ENCODE results near the gene THBD. TPM values are rescaled to one million over a fixed set of nuclear protein-coding genes. Genes with fewer than 3 reads are reported as not detected.

The THBD gene
- total RNA-seq, 4 donors from 2014 or later: 48.1 to 60.3 (median 56.9) TPM

DNA sequence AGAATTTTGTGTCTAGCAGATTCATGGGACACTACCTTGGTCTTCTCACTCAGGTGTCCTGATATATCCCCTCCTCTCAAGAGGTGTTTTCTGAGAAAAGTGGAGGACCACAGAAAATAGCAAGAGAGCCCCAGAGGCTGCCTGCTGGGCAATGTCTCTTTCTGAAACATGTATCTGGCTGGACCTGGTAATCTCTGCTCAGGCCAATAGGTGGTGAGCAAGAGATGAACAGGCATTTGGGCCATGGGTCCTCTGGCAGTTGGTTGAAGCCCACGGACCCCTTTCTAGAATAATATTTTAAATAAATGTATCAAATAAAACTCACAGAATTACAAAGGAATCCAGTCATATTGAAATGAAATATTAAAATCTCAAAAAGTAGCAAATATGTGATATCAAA is 8.8 kb upstream of the THBD start:
- no peak for DNase-seq (ENCODE audit: low spot score in 2 of 2)
- 64 to 75% methylated on average over 1 of the region's 1 CpG for WGBS, 2 donors
- TF ChIP-seq POLR2A (IDR thresholded peaks at IDR 0.05) (no peak), CTCF (IDR thresholded peaks at IDR 0.05) (no peak), EP300 (IDR thresholded peaks at IDR 0.05) (no peak)

GRCh38 chr20:23052904-23053303 is 3.4 kb upstream of the THBD start:
- Histone ChIP-seq H3K27ac (no peak overlapping the region), H3K9me3 (peaks cover 0 to 2% (median 0%) of the 10 kb centered on the region in 4 donors), H3K36me3 (no peaks in the 10 kb centered on the region), H3K4me1 (peaks cover 0 to 43% (median 4%) of the 10 kb centered on the region in 4 donors), H3K4me3 (no peak overlapping the region), H3K27me3 (peaks cover 0 to under 1% of the 10 kb centered on the region in 2 donors)
- TF ChIP-seq POLR2A (IDR thresholded peaks at IDR 0.05): no peak
- no peak for TF ChIP-seq CTCF (IDR thresholded peaks at IDR 0.05)
- no peak for TF ChIP-seq EP300 (IDR thresholded peaks at IDR 0.05)
- WGBS, 2 donors: 92 to 96% methylated on average over 5 of the region's 5 CpGs
- no peak for DNase-seq (ENCODE audit: low spot score in 2 of 2)

More for the DNA sequence above, 8.8 kb upstream of the THBD start:
- Histone ChIP-seq H3K4me3 (no peak overlapping the region), H3K4me1 (peaks cover 0 to 27% (median 15%) of the 10 kb centered on the region in 4 donors), H3K27me3 (no peaks in the 10 kb centered on the region), H3K9me3 (peaks cover 0 to 2% (median 0%) of the 10 kb centered on the region in 4 donors), H3K36me3 (no peaks in the 10 kb centered on the region), H3K27ac (no peak overlapping the region)

DNA sequence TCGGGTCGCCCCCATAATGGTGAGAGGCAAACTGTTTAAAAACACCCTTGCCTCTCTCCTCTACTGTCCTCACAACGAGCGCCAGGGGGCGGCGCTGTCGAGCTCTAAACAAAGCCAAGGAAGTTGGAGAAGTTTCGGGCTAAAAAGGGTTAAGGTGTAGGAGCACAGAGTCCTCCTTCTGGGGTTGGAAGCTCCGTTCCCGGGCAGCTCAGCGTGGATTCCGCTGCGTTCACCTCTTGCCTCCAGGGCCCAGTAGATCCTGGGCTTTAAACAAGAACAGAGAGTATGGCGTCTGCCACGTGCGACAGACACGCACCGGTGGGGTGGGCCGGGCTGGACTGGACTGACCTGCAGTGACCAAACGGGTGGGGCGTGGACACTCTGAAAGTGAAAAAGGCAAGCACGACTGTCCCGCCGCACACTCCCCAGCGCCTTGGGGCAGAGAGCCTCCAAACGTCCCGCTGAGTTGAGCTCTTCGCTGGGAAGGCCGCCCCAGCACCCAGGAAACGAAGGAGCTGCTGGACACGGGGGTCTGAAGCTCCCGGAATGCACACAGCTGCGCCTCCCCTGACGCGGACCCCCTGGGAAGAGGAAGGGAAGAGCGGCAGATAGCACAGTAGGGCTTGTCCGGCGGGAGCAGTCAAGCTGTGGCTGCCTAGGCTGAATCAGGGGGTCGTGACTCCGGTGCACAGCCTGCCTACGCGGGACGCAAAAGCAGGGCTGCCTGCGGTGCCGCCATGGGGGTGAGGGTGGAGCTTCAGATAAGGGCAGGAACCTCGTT is 1.6 kb upstream of the THBD start:
- H3K4me1 ChIP-seq: peaks cover 0 to 60% (median 6%) of the 10 kb centered on the region in 4 donors
- H3K9me3 ChIP-seq: no peaks in the 10 kb centered on the region
- DNase-seq (ENCODE audit: low spot score in 2 of 2): peak; percentile 81 to 92
- peak overlapping the region; percentile 41 to 64 (median 52) for H3K4me3 ChIP-seq
- 10 to 13% methylated on average over 46 of the region's 46 CpGs for WGBS, 2 donors
- no peaks in the 10 kb centered on the region for H3K36me3 ChIP-seq
- H3K27me3 ChIP-seq: peaks cover 0 to 9% of the 10 kb centered on the region in 2 donors
- H3K27ac ChIP-seq: peak overlapping the region; percentile 55 to 83 (median 79)
- TF ChIP-seq POLR2A (IDR thresholded peaks at IDR 0.05) (peak; percentile 13 to 19), EP300 (IDR thresholded peaks at IDR 0.05) (peak in 1 of 2 donors; percentile 46), CTCF (IDR thresholded peaks at IDR 0.05) (peak; percentile 39 to 87 (median 68))

DNA sequence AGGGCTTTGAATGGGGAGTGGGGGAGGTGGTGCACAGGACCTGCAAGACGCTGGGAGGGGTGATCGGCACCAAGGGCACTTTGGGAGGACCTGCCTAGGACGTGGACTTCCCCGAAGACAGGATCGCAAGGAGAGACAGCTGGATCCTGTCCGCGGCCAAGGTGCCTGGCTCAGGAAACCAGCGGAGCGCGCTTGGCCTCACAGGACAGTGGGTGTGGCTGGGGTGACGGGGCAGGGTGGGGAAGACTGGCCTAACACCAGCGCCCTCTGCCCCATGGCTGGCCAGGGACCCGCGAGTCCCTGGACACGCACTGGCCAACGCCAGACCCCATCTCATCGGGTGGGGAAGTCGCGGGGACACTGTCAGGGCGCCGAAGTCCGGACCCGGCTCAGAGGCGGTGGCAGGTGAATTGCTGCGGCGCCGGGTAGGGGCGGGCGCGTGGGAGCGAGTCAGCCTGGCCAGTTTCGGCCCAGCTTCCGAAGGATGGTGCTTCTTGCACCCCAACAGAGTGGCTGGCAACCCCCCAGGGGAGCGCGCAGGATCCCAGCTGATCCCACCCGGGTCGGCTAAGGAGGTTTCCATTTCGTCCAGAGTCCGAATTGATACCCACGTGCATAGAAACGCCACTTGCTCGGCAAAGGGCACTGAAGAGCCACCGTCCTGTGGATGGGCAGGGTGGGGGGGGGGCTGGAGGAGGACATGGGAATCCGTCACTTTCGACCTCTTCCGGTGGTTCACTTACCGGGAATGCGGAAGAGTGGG is 785 bp upstream of the THBD start:
- H3K4me1 ChIP-seq: peaks cover 0 to 64% (median 6%) of the 10 kb centered on the region in 4 donors
- 0% methylated on average over 24 to 32 of the region's 48 CpGs for WGBS, 2 donors
- H3K36me3 ChIP-seq: no peaks in the 10 kb centered on the region
- peaks cover 0 to 9% of the 10 kb centered on the region in 2 donors for H3K27me3 ChIP-seq
- no peaks in the 10 kb centered on the region for H3K9me3 ChIP-seq
- TF ChIP-seq CTCF (IDR thresholded peaks at IDR 0.05) (no peak), EP300 (IDR thresholded peaks at IDR 0.05) (no peak), POLR2A (IDR thresholded peaks at IDR 0.05) (no peak)
- peak overlapping the region; percentile 55 to 83 (median 76) for H3K27ac ChIP-seq
- peak in 1 of 2 donors; percentile 21 for DNase-seq (ENCODE audit: low spot score in 2 of 2)
- H3K4me3 ChIP-seq: peak overlapping the region; percentile 41 to 64 (median 52)
